ENCODE results near the gene VCL.
"Not testable (repeated sequence)": the region's sequence is repeated elsewhere in the genome, so short reads cannot be mapped to it uniquely, and the experiment has no call there.

Gene VCL

DNA sequence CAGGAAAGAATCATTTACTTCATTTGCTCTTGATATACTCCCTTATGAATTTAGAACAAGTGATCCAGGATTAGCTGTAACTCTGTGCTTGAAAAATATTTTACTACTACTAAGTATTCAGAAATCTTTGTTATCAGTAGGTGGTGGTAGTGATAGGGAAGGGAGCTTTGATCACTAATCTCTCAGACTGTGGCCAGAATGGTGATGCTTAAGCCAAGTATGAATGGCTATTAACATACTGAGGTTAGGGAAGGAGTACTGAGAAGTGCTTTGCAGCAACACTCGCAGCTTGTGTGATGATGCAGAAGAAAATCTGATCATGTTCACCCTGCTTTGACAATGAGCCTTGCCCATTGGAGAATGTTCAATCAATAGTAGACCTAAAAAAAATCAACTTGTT, 123.5 kb downstream of the VCL start:
- no peak for DNase-seq (ENCODE audit: low spot score)
- no peak for TF ChIP-seq CTCF (IDR thresholded peaks at IDR 0.05; ENCODE audit: extremely low read depth, missing control alignments)

- no peak for TF ChIP-seq CTCF (IDR thresholded peaks at IDR 0.05; ENCODE audit: extremely low read depth, missing control alignments)
- DNase-seq (ENCODE audit: low spot score) = no peak
Measured at GRCh38 chr10:74122060-74122459, 124.1 kb downstream of the VCL start.

GRCh38 chr10:74123081-74123480, 125.2 kb downstream of the VCL start:
- TF ChIP-seq CTCF (IDR thresholded peaks at IDR 0.05; ENCODE audit: extremely low read depth, missing control alignments) = no peak
- DNase-seq (ENCODE audit: low spot score) = no peak

DNA sequence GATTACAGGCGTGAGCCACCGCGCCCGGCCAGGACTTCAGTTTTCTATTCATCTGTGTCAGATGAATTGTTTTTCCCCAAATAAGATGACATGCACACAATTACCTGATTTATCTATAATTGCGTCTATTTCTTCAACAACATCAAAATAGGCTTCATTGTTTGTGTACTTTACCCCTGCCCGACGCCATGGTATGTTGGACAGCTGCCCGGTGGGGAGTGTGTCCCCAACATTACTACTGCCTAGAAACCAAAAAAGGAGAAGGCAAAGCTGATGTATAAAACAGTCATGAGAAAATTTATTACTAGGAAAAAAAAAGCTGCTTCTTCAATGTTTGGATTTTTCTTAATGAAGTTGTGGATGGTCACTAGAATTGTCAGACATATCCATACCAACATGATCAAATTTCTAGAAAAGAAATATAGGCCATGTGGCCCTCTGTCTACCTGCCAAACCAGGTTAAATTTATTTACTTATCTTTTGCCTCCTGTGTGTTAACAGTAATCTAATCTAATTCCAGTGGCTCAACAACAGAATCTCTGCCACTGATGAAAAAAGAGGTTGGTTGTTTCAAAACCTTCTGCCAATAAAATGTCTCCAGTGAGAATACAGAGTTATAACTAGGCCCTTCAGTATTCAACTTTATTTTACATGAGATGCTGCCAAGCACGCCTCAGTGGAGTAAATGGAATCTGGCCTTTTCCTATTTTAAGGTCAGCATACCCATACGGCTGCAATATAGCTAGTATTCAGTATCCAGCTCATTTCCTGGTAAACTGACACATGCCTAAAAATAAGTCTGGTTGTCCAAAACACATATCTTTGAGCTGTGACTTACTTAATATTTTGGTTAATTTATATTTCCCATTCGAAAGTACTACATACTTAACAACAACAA, 136.3 kb downstream of the VCL start:
- no peak for TF ChIP-seq CTCF (IDR thresholded peaks at IDR 0.05; ENCODE audit: extremely low read depth, missing control alignments)
- no peak for DNase-seq (ENCODE audit: low spot score)

- DNase-seq (ENCODE audit: low spot score) = no peak
- no peak for TF ChIP-seq CTCF (IDR thresholded peaks at IDR 0.05; ENCODE audit: extremely low read depth, missing control alignments)
Measured at GRCh38 chr10:74135452-74135851, 137.5 kb downstream of the VCL start.

DNA sequence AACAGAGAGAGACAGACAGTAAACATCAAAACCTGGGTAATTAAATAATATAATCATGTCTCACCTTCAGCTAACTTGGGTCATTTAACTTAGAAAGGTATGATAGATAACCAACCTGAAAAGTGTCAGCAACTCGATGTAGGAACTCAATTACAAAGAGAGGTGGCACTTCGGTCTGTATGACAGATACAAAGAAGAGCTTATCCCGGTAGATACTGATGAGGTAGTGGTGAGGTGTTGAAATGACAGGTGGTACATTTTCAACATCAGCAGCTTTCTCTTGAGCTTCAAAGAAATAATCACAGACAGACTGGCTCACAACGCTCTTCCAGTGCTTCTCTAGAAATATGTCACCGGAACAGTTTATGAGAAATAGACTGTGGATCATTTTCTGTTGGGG, 140.1 kb downstream of the VCL start:
- DNase-seq (ENCODE audit: low spot score) = no peak
- no peak for TF ChIP-seq CTCF (IDR thresholded peaks at IDR 0.05; ENCODE audit: extremely low read depth, missing control alignments)

- DNase-seq (ENCODE audit: low spot score) = not testable (repeated sequence)
Measured at GRCh38 chr10:74138596-74138995, 140.7 kb downstream of the VCL start.

DNA sequence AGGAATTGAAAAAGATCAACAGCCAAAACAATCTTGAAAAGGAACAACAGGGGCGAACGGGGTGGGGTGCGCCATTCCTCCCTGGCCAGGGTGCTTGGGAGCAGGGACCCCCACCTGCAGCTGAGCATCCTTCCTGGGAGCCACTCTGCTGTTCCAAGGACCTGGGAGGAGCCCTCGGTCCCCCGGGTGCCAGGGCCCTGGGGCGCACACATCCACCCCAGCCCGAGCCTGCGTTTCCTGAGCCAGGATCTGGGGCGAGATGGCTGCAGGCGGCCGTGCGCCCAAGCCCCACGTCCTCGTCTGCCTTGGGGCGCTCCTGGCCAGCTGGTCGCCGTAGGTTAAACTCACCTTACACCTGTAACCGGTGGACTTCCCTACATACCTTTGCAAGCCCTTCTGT, 142.1 kb downstream of the VCL start:
- no peak for TF ChIP-seq CTCF (IDR thresholded peaks at IDR 0.05; ENCODE audit: extremely low read depth, missing control alignments)
- DNase-seq (ENCODE audit: low spot score) = no peak
